ENCODE measurements around the gene RAD9A.

GRCh38 chr11:67400251-67400941 lies 8.6 kb downstream of the RAD9A start:
- TF ChIP-seq CSDC2 (CRISPR knock-in tag; IDR thresholded peaks at IDR 0.05) (no peak), ZFP3 (CRISPR knock-in tag; IDR thresholded peaks at IDR 0.05) (no peak), ZNF565 (CRISPR knock-in tag; conservative IDR thresholded peaks at IDR 0.05; ENCODE audit: low read depth) (no peak), ZNF70 (CRISPR knock-in tag; IDR thresholded peaks at IDR 0.05) (no peak), OSR1 (CRISPR knock-in tag; IDR thresholded peaks at IDR 0.05) (no peak), ISL1 (CRISPR knock-in tag; IDR thresholded peaks at IDR 0.05) (no peak), ZC3H10 (CRISPR knock-in tag; IDR thresholded peaks at IDR 0.05) (no peak), ESRRG (CRISPR knock-in tag; IDR thresholded peaks at IDR 0.05) (no peak), ARNTL (CRISPR knock-in tag; IDR thresholded peaks at IDR 0.05; ENCODE audit: borderline replicate concordance, low read depth) (no peak), TSHZ2 (CRISPR knock-in tag; IDR thresholded peaks at IDR 0.05) (no peak)
